K562 (cell line): Measurements from ENCODE around the gene TGFBR1. TPM values are rescaled to one million over a fixed set of nuclear protein-coding genes. Genes with fewer than 3 reads are reported as not detected.

Experiments
- MGA ChIP-seq: fragments of 450-650 bp; IDR thresholded peaks from 2 replicates; pipeline ENCODE4 v1.6.1; 2016; ENCODE audit warnings: mild to moderate bottlenecking, moderate library complexity
- NFRKB ChIP-seq: fragments of 450-650 bp; IDR thresholded peaks from 2 replicates; pipeline ENCODE4 v1.6.1; 2016; ENCODE audit warnings: low read depth
- RERE ChIP-seq: sonication (generic); formaldehyde crosslinking; IDR thresholded peaks from 2 replicates; pipeline ENCODE4 v1.8.0; 2023; ENCODE audit warnings: missing genetic modification reagents, mild to moderate bottlenecking, borderline replicate concordance
- RFX7 ChIP-seq: fragments of 250-450 bp; sonication (Bioruptor Pico); IDR thresholded peaks from 2 replicates; pipeline ENCODE4 v1.5.1; 2021; ENCODE audit warnings: mild to moderate bottlenecking
- polyA plus RNA-seq, 8 experiments: library from polyadenylated mRNA; depleted of rRNA in 4 of 8; stranded (reverse) in 5 of 8; unstranded in 3 of 8; fragments of >200 nt; fragmentation: Nextera tagmentation in 2 of 8; fragmentation: Illumina TruSeq in 1 of 8; extraction: Ambion mirVana in 2 of 8; extraction: Trizol in 1 of 8; gene quantifications; 2 replicates each; pipeline versions ENCODE4 v1.2.1 to v1.2.3, GENCODE V29; 2011 to 2014; ENCODE audit warnings: inconsistent platforms in 1 of 8, missing spikeins in 1 of 8
- total RNA-seq, 7 experiments: library from RNA; depleted of rRNA in 6 of 7; stranded (reverse); fragments of >200 nt in 6 of 7; fragmentation: Illumina TruSeq in 2 of 7; extraction: Trizol in 2 of 7; gene quantifications; 2 replicates each; pipeline versions ENCODE4 v1.2.1 to v1.2.3, GENCODE V29; 2011 to 2021; ENCODE audit warnings: low replicate concordance in 1 of 7
- TF ChIP-seq, protein P1 (sequence below), 3 experiments: fragments of 200-800 bp in 1 of 3; fragments of 250-450 bp in 1 of 3; fragments of 450-650 bp in 1 of 3; sonication (Bioruptor Pico) in 1 of 3; sonication (Bioruptor generic) in 1 of 3; formaldehyde crosslinking in 1 of 3; IDR thresholded peaks; 2 replicates each; pipeline versions ENCODE4 v1.6.1 to v1.8.0; 2016 to 2022; ENCODE audit warnings: mild to moderate bottlenecking in 2 of 3, missing genetic modification characterization in 2 of 3, missing compliant biosample characterization in 1 of 3, moderate library complexity in 1 of 3

TGFBR1 gene
- total and polyA plus RNA-seq, 9 of the 15 experiments (the other 6 are each of a cell fraction or from before 2014, with no cell fraction given) = 15.5 to 62.4 (median 42.7) TPM

DNA sequence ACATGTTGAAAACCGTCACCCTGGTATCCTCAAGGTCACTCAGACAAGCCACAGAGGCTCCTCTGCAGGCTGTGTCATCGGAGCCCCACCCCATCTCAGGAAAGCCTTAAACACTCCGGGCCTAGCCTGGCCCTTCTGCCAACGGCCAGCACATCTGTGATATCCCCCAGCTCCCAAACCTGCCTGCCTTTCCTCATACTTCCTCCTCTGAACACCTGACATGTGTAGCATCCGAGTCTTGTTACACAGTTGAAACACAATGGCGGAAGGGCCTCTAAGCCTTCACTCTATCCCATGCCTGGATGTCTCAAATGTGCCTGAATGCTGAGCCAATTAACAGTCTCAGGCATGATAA, 32.9 kb upstream of the TGFBR1 start (continued):
- TF ChIP-seq RERE (CRISPR knock-in tag) (no peak), NFRKB (peak; percentile 66; the same call in 1 of the 2 replicates), RFX7 (CRISPR knock-in tag) (no peak), MGA (peak; percentile 69)
- TF ChIP-seq, protein P1, sequence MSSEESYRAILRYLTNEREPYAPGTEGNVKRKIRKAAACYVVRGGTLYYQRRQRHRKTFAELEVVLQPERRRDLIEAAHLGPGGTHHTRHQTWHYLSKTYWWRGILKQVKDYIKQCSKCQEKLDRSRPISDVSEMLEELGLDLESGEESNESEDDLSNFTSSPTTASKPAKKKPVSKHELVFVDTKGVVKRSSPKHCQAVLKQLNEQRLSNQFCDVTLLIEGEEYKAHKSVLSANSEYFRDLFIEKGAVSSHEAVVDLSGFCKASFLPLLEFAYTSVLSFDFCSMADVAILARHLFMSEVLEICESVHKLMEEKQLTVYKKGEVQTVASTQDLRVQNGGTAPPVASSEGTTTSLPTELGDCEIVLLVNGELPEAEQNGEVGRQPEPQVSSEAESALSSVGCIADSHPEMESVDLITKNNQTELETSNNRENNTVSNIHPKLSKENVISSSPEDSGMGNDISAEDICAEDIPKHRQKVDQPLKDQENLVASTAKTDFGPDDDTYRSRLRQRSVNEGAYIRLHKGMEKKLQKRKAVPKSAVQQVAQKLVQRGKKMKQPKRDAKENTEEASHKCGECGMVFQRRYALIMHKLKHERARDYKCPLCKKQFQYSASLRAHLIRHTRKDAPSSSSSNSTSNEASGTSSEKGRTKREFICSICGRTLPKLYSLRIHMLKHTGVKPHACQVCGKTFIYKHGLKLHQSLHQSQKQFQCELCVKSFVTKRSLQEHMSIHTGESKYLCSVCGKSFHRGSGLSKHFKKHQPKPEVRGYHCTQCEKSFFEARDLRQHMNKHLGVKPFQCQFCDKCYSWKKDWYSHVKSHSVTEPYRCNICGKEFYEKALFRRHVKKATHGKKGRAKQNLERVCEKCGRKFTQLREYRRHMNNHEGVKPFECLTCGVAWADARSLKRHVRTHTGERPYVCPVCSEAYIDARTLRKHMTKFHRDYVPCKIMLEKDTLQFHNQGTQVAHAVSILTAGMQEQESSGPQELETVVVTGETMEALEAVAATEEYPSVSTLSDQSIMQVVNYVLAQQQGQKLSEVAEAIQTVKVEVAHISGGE (CRISPR knock-in tag; IDR thresholded peaks at IDR 0.05) = peak in 1 of 3 experiments; percentile 35; a peak in 1 of 6 replicates
